ENCODE data around the gene CSF1.

DNA sequence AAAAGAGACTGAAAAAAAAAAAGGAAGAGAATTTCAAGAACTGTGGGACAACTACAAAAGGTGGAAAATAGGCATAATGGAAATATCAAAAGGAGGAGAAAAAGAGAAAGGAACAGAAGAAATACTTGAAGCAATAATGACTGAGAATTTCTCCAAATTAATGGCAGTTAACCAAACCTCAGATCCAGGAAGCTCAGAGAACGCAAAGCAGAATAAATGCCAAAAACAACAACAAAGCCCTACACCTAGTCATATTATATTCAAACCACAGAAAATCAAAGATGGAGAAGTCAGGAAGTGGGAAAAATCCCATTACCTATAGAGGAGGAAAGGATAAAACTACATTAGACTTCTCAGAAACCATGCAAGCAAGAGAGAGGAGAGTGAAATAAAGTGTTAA, 53.2 kb downstream of the CSF1 start:
- TF ChIP-seq, protein P1, sequence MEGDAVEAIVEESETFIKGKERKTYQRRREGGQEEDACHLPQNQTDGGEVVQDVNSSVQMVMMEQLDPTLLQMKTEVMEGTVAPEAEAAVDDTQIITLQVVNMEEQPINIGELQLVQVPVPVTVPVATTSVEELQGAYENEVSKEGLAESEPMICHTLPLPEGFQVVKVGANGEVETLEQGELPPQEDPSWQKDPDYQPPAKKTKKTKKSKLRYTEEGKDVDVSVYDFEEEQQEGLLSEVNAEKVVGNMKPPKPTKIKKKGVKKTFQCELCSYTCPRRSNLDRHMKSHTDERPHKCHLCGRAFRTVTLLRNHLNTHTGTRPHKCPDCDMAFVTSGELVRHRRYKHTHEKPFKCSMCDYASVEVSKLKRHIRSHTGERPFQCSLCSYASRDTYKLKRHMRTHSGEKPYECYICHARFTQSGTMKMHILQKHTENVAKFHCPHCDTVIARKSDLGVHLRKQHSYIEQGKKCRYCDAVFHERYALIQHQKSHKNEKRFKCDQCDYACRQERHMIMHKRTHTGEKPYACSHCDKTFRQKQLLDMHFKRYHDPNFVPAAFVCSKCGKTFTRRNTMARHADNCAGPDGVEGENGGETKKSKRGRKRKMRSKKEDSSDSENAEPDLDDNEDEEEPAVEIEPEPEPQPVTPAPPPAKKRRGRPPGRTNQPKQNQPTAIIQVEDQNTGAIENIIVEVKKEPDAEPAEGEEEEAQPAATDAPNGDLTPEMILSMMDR (IDR thresholded peaks at IDR 0.05; ENCODE audit: low read depth, low read length): no peak
- no peak for TF ChIP-seq EZH2phosphoT487 (IDR thresholded peaks at IDR 0.05; ENCODE audit: low read depth)
